Keratinocyte (primary cell): ENCODE results near the gene MIDN. TPM values are rescaled to one million over a fixed set of nuclear protein-coding genes. Genes with fewer than 3 reads are reported as not detected.

ENCODE experiments used
- DNase-seq: peaks from one replicate; pipeline ENCODE4 v3.0.0-alpha.2; 2011; ENCODE audit warnings: low read depth, missing footprints, low spot score
- FAIRE-seq: peaks from 2 replicates; lab custom pipeline; 2011; peaks lifted over from hg19 to GRCh38; lab: Jason Lieb, UNC
- H2AFZ ChIP-seq: 2 replicates; pipeline ENCODE4 v1.6.0; 2012; ENCODE audit warnings: low read length, control low read depth, inconsistent platforms; ENCODE audit not compliant: control insufficient read depth
- H3K27ac ChIP-seq: 2 replicates; pipeline ENCODE4 v1.5.1; 2011; ENCODE audit warnings: low read length; ENCODE audit not compliant: control insufficient read depth, insufficient read depth
- H3K27me3 ChIP-seq: 3 replicates; pipeline ENCODE4 v1.6.0; 2011; ENCODE audit warnings: low read length; ENCODE audit not compliant: control insufficient read depth, insufficient read depth; ENCODE audit errors: extremely low read depth
- H3K36me3 ChIP-seq, 2 experiments: 2 replicates in 1 of 2; 3 replicates in 1 of 2; pipeline ENCODE4 v1.5.1; 2011; ENCODE audit warnings: low read length in 2 of 2, mild to moderate bottlenecking in 1 of 2; ENCODE audit not compliant: control insufficient read depth in 2 of 2, insufficient read depth in 2 of 2; ENCODE audit errors: extremely low read depth in 1 of 2
- H3K4me1 ChIP-seq: 3 replicates; pipeline ENCODE4 v1.5.1; 2011; ENCODE audit warnings: low read length; ENCODE audit not compliant: control insufficient read depth, insufficient read depth; ENCODE audit errors: extremely low read depth
- H3K4me2 ChIP-seq: 3 replicates; pipeline ENCODE4 v1.6.0; 2011; ENCODE audit warnings: low read depth, low read length; ENCODE audit not compliant: control insufficient read depth, insufficient read depth; ENCODE audit errors: extremely low read depth
- H3K4me3 ChIP-seq, 3 experiments: fragments of 200-600 bp in 1 of 3; sonication (generic) in 1 of 3; 2 replicates in 2 of 3; 3 replicates in 1 of 3; pipeline ENCODE4 v1.5.1; 2011 to 2016; ENCODE audit warnings: low read length in 3 of 3, mild to moderate bottlenecking in 3 of 3, control low read depth in 2 of 3, inconsistent platforms in 1 of 3, low read depth in 1 of 3, mixed read lengths in 1 of 3, mixed run types in 1 of 3, moderate library complexity in 1 of 3; ENCODE audit not compliant: control insufficient read depth in 2 of 3, insufficient read depth in 2 of 3; ENCODE audit errors: extremely low read depth in 1 of 3
- H3K79me2 ChIP-seq: 2 replicates; pipeline ENCODE4 v1.6.0; 2012; ENCODE audit warnings: low read length; ENCODE audit not compliant: control insufficient read depth, insufficient read depth
- H3K9ac ChIP-seq: 3 replicates; pipeline ENCODE4 v1.6.0; 2011; ENCODE audit warnings: low read length; ENCODE audit not compliant: control insufficient read depth, insufficient read depth; ENCODE audit errors: extremely low read depth
- H3K9me1 ChIP-seq: 3 replicates; pipeline ENCODE4 v1.6.0; 2011; ENCODE audit warnings: low read length; ENCODE audit not compliant: control insufficient read depth, insufficient read depth; ENCODE audit errors: extremely low read depth
- H3K9me3 ChIP-seq: 2 replicates; pipeline ENCODE4 v1.5.1; 2012; ENCODE audit warnings: low read depth, low read length; ENCODE audit not compliant: control insufficient read depth
- H4K20me1 ChIP-seq: 3 replicates; pipeline ENCODE4 v1.6.0; 2011; ENCODE audit warnings: low read length; ENCODE audit not compliant: control insufficient read depth, insufficient read depth; ENCODE audit errors: extremely low read depth
- CTCF ChIP-seq, 3 experiments: IDR thresholded peaks in 1 of 3; conservative IDR thresholded peaks in 1 of 3; optimal IDR thresholded peaks in 1 of 3; 2 replicates in 2 of 3; 3 replicates in 1 of 3; pipeline versions ENCODE3 to v1.5.1; 2011; ENCODE audit warnings: low read length in 3 of 3, mild to moderate bottlenecking in 3 of 3, moderate library complexity in 2 of 3, control low read depth in 1 of 3, inconsistent platforms in 1 of 3; ENCODE audit not compliant: insufficient read depth in 2 of 3; ENCODE audit errors: extremely low read depth in 1 of 3
- EZH2 ChIP-seq: IDR thresholded peaks from one replicate; pipeline ENCODE4 v1.6.1; 2012; ENCODE audit warnings: inconsistent platforms, mild to moderate bottlenecking, low read length, moderate library complexity
- dilution Hi-C: fragments of 300-500 bp; cut with MboI; formaldehyde crosslinking; loops from one replicate; pipeline ENCODE4 v1.7.0; 2020; ENCODE audit warnings: low sequenced_read_pairs; ENCODE audit not compliant: extremely low pct_ligation_motif_present
- polyA plus RNA-seq, 5 experiments: library from polyadenylated mRNA; depleted of rRNA in 3 of 5; stranded (reverse) in 3 of 5; stranded (forward) in 1 of 5; unstranded in 1 of 5; fragments of >200 nt; gene quantifications; 1 replicate in 1 of 5; 2 replicates in 3 of 5; 3 replicates in 1 of 5; pipeline versions ENCODE4 v1.2.1 to v1.2.3, GENCODE V29; 2011 to 2012; ENCODE audit warnings: missing spikeins in 2 of 5, low read depth in 1 of 5, low replicate concordance in 1 of 5

The MIDN gene
- polyA plus RNA-seq, 1 donor (not counting 4 experiments of a cell fraction or from before 2014, with no cell fraction given) = 4.7 TPM

GRCh38 chr19:1274081-1274851 is 25.9 kb downstream of the MIDN start:
- Histone ChIP-seq H3K9me3 (no peaks in the 10 kb centered on the region), H3K4me3 (peak overlapping the region; percentile 65 to 69 (median 67)), H3K27ac (peak overlapping the region; percentile 90), H3K79me2 (peaks cover 55% of the 10 kb centered on the region), H3K36me3 (peaks cover 31 to 46% of the 10 kb centered on the region in 2 experiments), H3K9ac (peak overlapping the region; percentile 90), H3K4me1 (peaks cover 48% of the 10 kb centered on the region), H3K9me1 (no peaks in the 10 kb centered on the region), H3K27me3 (no peaks in the 10 kb centered on the region), H3K4me2 (peak overlapping the region; percentile 87), H4K20me1 (no peaks in the 10 kb centered on the region), H2AFZ (no peak overlapping the region)
- DNase-seq (no peak), FAIRE-seq (no peak)
- TF ChIP-seq CTCF (optimal IDR thresholded peaks at IDR 0.05 in 1 of 3, IDR thresholded peaks at IDR 0.05 in 1 of 3, conservative IDR thresholded peaks at IDR 0.05 in 1 of 3; ENCODE audit: extremely low read depth in 1 of 3, insufficient read depth in 2 of 3, low read length in 3 of 3) = no peak
- no peak for TF ChIP-seq EZH2
- dilution Hi-C loops = no loop called here

GRCh38 chr19:1274852-1275259 is 26.5 kb downstream of the MIDN start:
- H3K36me3 ChIP-seq = peaks cover 34 to 51% of the 10 kb centered on the region in 2 experiments
- FAIRE-seq = no peak

More at GRCh38 chr19:1274852-1275259, 26.5 kb downstream of the MIDN start:
- Histone ChIP-seq H3K9me1 (no peaks in the 10 kb centered on the region), H3K27me3 (no peaks in the 10 kb centered on the region), H3K4me3 (peak overlapping the region; percentile 65 to 69 (median 67)), H3K9me3 (no peaks in the 10 kb centered on the region), H4K20me1 (peaks cover 6% of the 10 kb centered on the region), H3K4me2 (peak overlapping the region; percentile 87), H3K4me1 (peaks cover 46% of the 10 kb centered on the region), H3K79me2 (peaks cover 55% of the 10 kb centered on the region), H3K27ac (peak overlapping the region; percentile 90), H3K9ac (peak overlapping the region; percentile 90), H2AFZ (no peak overlapping the region)
- no peak for DNase-seq
- dilution Hi-C loops = no loop called here
- TF ChIP-seq CTCF (optimal IDR thresholded peaks at IDR 0.05 in 1 of 3, IDR thresholded peaks at IDR 0.05 in 1 of 3, conservative IDR thresholded peaks at IDR 0.05 in 1 of 3; ENCODE audit: extremely low read depth in 1 of 3, insufficient read depth in 2 of 3, low read length in 3 of 3) (no peak), EZH2 (no peak)
